Epithelial cell of esophagus (primary cell): ENCODE results near the gene NFIL3.

Source experiments
- DNase-seq: peaks from one replicate; pipeline ENCODE4 v3.0.0; 2010; ENCODE audit warnings: low read depth
- H3K4me3 ChIP-seq: 2 replicates; pipeline ENCODE4 v1.5.1; 2011; ENCODE audit warnings: mild to moderate bottlenecking, low read length, control low read depth
- CTCF ChIP-seq: IDR thresholded peaks from 2 replicates; pipeline ENCODE4 v1.5.1; 2011; ENCODE audit warnings: low read depth, mild to moderate bottlenecking, low read length, control low read depth, inconsistent platforms; ENCODE audit not compliant: insufficient read depth; ENCODE audit errors: missing control alignments

The NFIL3 gene

DNA sequence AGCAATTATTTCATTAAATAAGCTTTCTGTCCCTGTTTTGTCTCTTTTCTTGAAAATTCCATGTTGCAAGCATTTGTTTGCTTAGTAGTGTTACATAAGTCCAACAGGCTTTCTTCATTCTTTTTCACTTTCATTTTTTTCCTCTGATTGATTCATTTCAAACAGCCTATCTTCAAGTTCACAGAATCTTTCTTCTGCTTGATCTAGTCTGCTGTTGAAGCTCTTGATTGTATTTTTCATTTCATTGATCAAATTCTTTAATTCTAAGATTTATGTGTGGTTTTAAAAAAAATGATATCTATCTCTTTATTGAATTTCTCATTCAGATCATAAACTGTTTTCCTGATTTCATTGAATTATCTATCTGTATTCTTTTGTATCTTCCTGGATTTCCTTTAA is 20.4 kb upstream of the NFIL3 start:
- no peak for TF ChIP-seq CTCF
- no peak overlapping the region for H3K4me3 ChIP-seq
- DNase-seq: no peak

- DNase-seq: no peak
- TF ChIP-seq CTCF: no peak
- H3K4me3 ChIP-seq: no peak overlapping the region
These were observed 19.8 kb upstream of the NFIL3 start for GRCh38 chr9:91443321-91443993.

- TF ChIP-seq CTCF: no peak
- no peak overlapping the region for H3K4me3 ChIP-seq
- DNase-seq: no peak
These were observed 13.2 kb upstream of the NFIL3 start for GRCh38 chr9:91436841-91437240.

GRCh38 chr9:91433180-91433579 is 9.5 kb upstream of the NFIL3 start:
- TF ChIP-seq CTCF: peak; percentile 62
- peak; percentile 96 for DNase-seq
- H3K4me3 ChIP-seq: no peak overlapping the region

DNA sequence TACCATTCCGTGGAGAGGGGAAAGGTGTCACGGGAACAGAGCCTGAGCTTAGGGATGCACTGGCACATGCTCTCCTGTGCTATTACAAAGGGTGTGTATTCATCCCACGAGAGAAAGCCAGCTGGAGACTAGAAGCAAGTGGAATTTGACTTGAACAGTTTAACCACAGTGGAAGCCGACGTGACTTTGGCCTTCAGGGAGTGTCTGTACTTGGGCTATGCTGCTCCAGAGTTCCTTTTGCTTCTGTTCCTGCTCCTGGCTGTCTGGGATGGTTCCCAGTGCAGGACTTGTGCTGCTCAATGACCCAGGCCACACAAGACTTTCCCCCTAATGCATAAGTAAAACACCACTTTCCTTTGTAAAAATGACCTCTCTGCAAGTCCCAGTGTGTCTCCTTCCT is 7.9 kb upstream of the NFIL3 start:
- no peak overlapping the region for H3K4me3 ChIP-seq
- no peak for TF ChIP-seq CTCF
- DNase-seq: no peak

DNA sequence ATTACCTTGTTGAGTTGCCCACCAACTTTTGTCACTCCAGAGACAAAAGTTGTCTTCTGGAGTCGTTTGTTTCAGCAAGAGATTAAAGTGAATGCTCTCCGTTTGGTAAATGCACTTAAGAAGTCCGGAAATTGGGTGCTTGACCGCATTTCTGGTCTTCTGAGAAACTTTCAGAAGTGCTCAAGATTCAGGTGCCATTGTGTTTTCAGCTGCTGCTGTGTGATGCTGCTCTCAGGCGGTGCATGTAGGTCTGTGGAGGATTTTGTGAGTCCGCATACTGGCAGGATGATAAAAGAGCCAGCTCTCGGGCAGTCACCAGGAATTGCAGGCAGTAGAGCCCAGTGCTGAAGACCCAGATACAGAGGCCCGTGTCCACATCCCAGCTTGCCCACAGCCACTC is 5.9 kb upstream of the NFIL3 start:
- no peak for TF ChIP-seq CTCF
- no peak overlapping the region for H3K4me3 ChIP-seq
- DNase-seq: no peak

GRCh38 chr9:91428927-91429351 is 5.3 kb upstream of the NFIL3 start:
- H3K4me3 ChIP-seq: no peak overlapping the region
- peak; percentile 32 for DNase-seq
- TF ChIP-seq CTCF: no peak
